GM19023 (cell line): ENCODE measurements around the gene SPATA46.
"Not testable (repeated sequence)": the region's sequence is repeated elsewhere in the genome, so short reads cannot be mapped to it uniquely, and the experiment has no call there.

Source experiments
- ATAC-seq: cut with Tn5 transposase; IDR thresholded peaks from one replicate; pipeline ENCODE4 v1.9.1; 2021; ENCODE audit warnings: mild to moderate bottlenecking, moderate library complexity; ENCODE audit not compliant: unreplicated experiment

The SPATA46 gene, protein sequence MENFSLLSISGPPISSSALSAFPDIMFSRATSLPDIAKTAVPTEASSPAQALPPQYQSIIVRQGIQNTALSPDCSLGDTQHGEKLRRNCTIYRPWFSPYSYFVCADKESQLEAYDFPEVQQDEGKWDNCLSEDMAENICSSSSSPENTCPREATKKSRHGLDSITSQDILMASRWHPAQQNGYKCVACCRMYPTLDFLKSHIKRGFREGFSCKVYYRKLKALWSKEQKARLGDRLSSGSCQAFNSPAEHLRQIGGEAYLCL

GRCh38 chr1:162376691-162377090 is at the start of gene SPATA46:
SPATA46 (minus strand) TSS chr1:162376854; CDS start chr1:162376790, 64 bp downstream.
- no peak for ATAC-seq

GRCh38 chr1:162422662-162423375 is 46.2 kb upstream of the SPATA46 start:
- no peak for ATAC-seq

DNA sequence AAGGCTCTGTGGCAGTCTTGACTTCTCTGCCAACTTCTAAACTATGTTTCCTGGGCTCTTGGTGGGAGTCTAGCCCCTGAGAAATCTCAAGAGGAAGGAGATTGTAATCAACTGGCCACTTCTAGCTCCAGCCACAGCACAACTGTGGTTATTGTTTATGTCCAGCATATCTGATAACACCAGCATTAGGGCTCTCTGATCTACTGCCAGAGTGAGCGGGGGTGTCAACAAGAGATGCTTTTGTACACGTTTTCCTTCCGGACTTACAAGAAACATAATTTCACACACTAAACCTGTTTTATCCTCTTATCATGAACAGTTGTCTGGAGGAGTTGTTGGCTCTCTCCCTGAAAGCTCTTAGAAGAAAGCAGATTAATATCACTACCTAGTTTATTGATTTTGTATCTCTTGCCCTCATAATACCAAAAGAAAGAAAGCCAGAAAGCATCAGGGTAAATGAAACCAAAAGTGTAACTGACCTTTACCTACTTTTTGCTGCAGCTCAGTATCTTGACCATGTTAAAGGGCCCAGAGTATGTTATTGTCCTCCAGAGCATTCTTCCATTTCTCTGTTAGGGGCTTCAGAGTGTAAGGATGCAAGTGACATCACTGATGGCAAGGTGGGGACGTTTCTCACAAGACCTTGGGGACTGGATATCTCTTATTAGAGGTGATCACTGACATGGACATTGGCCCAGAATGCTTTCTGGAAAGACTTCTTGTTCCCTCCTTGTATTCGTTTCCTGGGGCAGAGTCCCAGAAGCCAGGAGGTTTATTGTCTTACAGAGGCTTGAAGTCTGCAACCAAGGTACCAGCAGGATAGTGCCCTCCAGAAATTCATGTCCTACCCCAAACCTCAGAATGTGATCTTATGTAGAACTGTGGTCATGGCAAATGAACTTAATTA is 44.9 kb upstream of the SPATA46 start:
- no peak for ATAC-seq

DNA sequence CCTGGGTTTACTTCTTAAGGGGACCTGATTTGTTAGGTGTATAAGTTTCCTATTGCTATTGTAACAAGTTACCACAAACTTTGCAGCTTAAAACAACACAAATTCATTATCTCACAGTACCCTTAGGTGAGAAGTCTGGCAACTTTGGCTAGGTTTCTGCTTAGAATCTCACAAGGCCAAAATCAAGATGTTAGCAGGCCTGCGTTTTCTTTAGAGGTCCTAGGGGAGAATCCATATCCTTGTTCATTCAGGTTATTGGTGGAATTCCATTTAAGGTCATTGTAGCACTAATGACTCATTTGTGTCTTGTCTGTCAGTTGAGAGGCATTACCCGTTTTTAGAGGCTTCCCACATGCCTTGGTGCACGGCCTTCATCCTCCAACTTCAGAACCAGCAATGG is 43.5 kb upstream of the SPATA46 start:
- no peak for ATAC-seq

GRCh38 chr1:162419450-162419931 is 42.8 kb upstream of the SPATA46 start:
- not testable (repeated sequence) for ATAC-seq

DNA sequence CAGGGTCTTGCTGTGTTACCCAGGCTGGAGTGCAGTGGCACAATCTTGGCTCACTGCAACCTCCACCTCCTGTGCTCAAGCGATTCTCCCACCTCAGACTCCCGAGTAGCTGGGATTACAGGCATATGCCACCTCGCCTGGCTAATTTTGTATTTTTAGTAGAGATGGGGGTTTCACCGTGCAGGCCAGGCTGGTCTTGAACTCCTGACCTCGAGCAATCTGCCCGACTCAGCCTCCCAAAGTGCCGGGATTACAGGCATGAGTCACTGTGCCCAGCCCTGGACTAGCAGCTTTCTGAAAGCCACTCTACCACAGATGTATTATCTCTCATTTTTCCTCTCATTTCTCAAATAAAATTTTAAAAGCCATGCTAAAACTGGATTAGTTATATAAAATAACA is 41.9 kb upstream of the SPATA46 start:
- ATAC-seq: not testable (repeated sequence)

- no peak for ATAC-seq
Measured at GRCh38 chr1:162417650-162418049, 41.0 kb upstream of the SPATA46 start.

DNA sequence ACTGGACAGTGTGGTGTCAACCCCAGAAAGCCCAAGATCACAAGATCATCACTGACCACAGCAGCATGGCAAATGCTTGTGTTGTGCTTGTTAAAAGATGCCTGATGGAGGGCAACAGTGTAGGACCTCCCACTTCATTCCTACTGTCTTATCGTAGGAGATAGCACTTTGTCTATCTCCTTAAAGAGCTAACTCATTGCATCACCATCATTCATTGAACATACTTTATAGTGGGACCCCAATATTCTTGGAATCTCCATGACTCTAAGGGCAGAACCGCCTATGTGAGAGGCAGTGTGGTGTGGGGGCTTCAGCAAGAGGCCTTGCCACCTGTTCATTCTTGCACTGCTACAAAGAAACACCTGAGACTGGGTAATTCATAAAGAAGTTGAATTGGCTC is 40.3 kb upstream of the SPATA46 start:
- ATAC-seq: no peak

GRCh38 chr1:162416215-162416614 is 39.6 kb upstream of the SPATA46 start:
- no peak for ATAC-seq

DNA sequence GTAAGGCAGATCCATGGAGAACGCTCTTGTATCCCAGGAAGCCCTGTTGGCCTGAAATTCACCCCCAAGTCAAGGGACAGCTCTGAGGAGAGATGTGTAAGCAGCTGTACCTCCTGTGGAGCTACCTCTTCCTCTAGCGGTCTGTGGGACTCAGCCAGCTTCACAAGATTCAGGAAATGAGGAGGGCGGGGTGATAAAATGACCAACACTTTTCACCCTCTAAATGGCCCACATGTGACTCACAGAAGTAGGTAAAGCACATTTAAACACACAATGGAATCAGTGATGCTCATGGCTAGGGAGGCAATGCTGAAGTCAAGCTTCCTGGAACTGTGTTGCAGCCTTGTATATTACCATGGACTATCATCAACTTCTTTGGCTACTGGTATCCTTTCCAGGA is 35.3 kb upstream of the SPATA46 start, which contains the start of gene SH2D1B:
SH2D1B (minus strand) TSS at position 135 of the 400 bp plus-strand sequence; CDS start at position 15, 120 bp downstream.
- no peak for ATAC-seq

DNA sequence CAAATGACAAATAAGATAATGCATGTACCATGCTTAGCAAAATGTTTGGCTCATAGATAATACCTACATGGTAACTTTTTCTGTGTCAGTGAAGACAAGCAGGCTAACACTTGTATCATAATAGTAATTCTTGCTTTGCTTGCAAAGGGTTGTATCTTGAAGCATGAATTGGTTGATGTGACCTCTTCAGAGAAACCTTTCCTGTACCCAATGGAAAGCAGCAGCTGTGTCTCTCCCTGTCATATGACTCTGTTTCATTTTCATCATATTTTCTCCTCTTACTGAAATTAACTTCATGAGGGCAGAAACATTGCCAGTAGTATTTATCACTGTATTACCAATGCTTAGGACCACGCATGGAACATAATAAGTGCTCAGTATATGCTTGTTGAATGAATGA is 30.9 kb upstream of the SPATA46 start:
- no peak for ATAC-seq

GRCh38 chr1:162406811-162407210 is 30.2 kb upstream of the SPATA46 start:
- no peak for ATAC-seq

- no peak for ATAC-seq
Measured at GRCh38 chr1:162405800-162406199, 29.1 kb upstream of the SPATA46 start.

DNA sequence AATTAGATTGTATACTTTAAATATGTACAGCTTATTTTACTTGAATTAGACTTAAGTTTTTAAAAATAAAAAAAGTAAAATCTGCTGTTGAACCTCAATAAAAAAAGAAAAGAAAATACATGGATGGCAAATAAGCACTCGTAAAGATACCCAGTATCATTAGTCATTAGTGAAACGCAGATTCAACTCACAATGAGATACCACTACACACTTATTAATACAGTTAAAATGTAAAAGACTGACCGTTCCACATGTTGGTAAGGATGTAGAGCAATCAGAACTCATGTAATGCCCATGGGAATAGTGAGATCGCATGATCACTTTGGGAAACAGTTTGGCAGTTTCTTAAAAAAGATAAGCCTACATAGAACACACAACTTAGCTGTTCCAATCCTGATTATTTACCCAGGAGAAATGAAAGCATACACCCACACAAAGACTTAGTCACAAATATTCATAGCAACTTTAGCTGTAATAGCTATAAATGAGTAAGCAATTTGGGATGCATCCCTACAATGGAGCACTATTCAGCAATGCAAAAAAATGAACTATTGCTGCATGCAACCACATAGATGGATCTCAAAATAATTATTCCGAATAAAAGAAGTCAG is 28.0 kb upstream of the SPATA46 start:
- ATAC-seq: no peak

DNA sequence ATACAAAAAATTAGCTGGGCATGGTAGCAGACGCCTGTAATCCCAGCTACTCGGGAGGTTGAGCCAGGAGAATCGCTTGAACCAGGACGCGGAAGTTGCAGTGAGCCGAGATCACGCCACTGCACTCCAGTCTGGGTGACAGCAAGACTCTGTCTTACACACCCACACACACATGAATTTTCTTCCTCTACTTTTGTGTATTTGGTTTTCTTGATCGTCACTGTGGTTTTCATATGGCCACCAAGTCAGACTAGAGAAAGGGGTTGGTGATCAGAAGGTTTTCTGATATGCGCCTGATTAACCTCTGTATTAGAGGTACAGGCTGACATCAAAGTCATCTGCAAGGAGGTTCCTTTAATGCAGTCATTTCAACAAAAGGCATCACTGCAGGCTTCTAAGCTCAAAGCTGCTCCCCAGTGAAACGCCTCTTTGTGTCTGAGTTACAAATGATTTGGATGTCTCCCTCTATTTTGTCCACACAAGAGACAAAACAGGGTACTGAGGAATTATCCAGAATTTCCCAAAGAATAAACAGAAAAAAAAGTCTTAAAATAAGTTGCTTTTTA is 24.2 kb upstream of the SPATA46 start:
- ATAC-seq: no peak

DNA sequence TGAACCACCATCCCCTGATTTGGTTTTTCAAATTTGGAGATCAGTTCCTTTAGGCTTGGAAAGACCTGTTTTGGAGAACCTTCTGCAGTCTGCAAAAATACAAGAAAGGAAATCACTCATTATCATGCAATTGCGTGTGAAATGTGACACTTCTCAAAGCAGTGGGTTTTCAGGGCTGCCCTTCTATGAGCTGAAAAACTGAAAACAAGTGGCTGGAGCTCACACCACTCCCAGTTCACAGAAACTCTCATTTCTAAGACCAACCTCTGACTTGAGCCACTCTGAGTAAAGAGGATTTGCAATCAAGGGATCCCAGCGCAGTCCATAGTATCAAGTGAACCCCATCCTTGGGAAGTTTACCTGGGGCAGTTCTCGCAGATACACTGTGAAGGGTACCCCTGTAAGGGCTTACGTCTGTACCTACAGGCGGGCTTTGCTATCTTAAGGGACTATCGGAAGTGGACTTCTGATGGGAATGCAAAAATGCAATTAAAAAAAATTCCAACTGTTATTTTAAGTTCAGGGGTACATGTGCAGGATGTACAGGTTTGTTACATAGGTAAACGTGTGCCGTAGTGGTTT is 22.4 kb upstream of the SPATA46 start:
- ATAC-seq: no peak

GRCh38 chr1:162397943-162398560 is 21.4 kb upstream of the SPATA46 start:
- ATAC-seq: no peak

DNA sequence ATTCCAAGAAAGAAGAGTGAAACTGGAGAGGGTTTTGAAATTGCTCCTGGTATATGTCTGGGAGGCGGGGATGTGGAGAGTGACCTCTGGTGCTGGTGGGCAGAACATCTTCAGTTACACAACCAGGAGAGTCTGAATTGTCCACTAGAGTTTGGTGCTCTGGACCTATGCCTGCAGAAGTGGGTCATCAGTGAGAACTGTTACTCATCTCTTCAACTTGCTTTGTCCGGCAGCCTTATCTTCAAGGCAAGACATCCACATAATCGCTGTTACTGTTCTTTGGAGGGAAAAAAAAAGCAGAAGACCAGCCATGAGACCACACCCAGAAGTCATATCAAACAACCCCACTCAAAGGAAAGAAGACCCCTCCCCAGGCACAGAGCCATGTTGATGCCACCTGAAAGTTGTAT is 20.4 kb upstream of the SPATA46 start:
- no peak for ATAC-seq

GRCh38 chr1:162396201-162396906 is 19.7 kb upstream of the SPATA46 start:
- no peak for ATAC-seq
